ACC112 (cell line): ENCODE results near the gene BTBD9.

Experiments
- H2AFZ ChIP-seq: fragments of 200-600 bp; sonication (generic); one replicate; pipeline ENCODE4 v1.6.0; 2017; ENCODE audit warnings: antibody characterized with exemption, low read length; ENCODE audit not compliant: unreplicated experiment
- H3K27ac ChIP-seq: fragments of 200-600 bp; sonication (generic); 2 replicates; pipeline ENCODE4 v1.5.1; 2014; ENCODE audit warnings: low read depth, mild to moderate bottlenecking, antibody characterized with exemption, low read length, moderate library complexity
- H3K27me3 ChIP-seq: fragments of 200-600 bp; sonication (generic); 2 replicates; pipeline ENCODE4 v1.6.1; 2014; ENCODE audit warnings: mild to moderate bottlenecking, antibody characterized with exemption, low read length, moderate library complexity, mixed read lengths; ENCODE audit not compliant: insufficient read depth
- H3K36me3 ChIP-seq: fragments of 200-600 bp; sonication (generic); 2 replicates; pipeline ENCODE4 v1.6.1; 2016; ENCODE audit warnings: mild to moderate bottlenecking, antibody characterized with exemption, low read length, moderate library complexity, mixed read lengths; ENCODE audit not compliant: insufficient read depth
- H3K4me1 ChIP-seq: fragments of 200-600 bp; sonication (generic); one replicate; pipeline ENCODE4 v1.6.1; 2016; ENCODE audit warnings: low read length, mixed read lengths; ENCODE audit not compliant: insufficient read depth, unreplicated experiment, control insufficient read depth
- H3K4me3 ChIP-seq: fragments of 200-600 bp; sonication (generic); 2 replicates; pipeline ENCODE4 v1.5.1; 2014; ENCODE audit warnings: mild to moderate bottlenecking, low read depth, low read length
- H3K79me2 ChIP-seq: fragments of 200-600 bp; sonication (generic); one replicate; pipeline ENCODE4 v1.6.0; 2016; ENCODE audit warnings: low read length; ENCODE audit not compliant: control insufficient read depth, unreplicated experiment, insufficient read depth

BTBD9 gene

GRCh38 chr6:38212579-38212978, 427.1 kb downstream of the BTBD9 start:
- no peaks in the 10 kb centered on the region for H3K27me3 ChIP-seq
- no peaks in the 10 kb centered on the region for H3K79me2 ChIP-seq
- H3K4me3 ChIP-seq: no peak overlapping the region
- no peak overlapping the region for H2AFZ ChIP-seq
- H3K36me3 ChIP-seq: no peaks in the 10 kb centered on the region
- no peak overlapping the region for H3K27ac ChIP-seq
- H3K4me1 ChIP-seq: peaks cover 9% of the 10 kb centered on the region

GRCh38 chr6:38212116-38212515, 427.6 kb downstream of the BTBD9 start:
- Histone ChIP-seq H3K27ac (no peak overlapping the region), H3K4me1 (peaks cover 9% of the 10 kb centered on the region), H3K27me3 (no peaks in the 10 kb centered on the region), H2AFZ (no peak overlapping the region), H3K79me2 (no peaks in the 10 kb centered on the region), H3K4me3 (no peak overlapping the region), H3K36me3 (no peaks in the 10 kb centered on the region)

GRCh38 chr6:38209371-38210260, 430.1 kb downstream of the BTBD9 start:
- no peaks in the 10 kb centered on the region for H3K79me2 ChIP-seq
- peaks cover 9% of the 10 kb centered on the region for H3K4me1 ChIP-seq
- H3K36me3 ChIP-seq: no peaks in the 10 kb centered on the region
- no peak overlapping the region for H3K4me3 ChIP-seq
- H2AFZ ChIP-seq: no peak overlapping the region
- H3K27me3 ChIP-seq: no peaks in the 10 kb centered on the region
- H3K27ac ChIP-seq: no peak overlapping the region

- H3K27ac ChIP-seq: no peak overlapping the region
- peaks cover 6% of the 10 kb centered on the region for H3K4me1 ChIP-seq
- no peaks in the 10 kb centered on the region for H3K36me3 ChIP-seq
- H3K27me3 ChIP-seq: no peaks in the 10 kb centered on the region
- H2AFZ ChIP-seq: no peak overlapping the region
- no peaks in the 10 kb centered on the region for H3K79me2 ChIP-seq
- H3K4me3 ChIP-seq: no peak overlapping the region
These were observed 431.7 kb downstream of the BTBD9 start for GRCh38 chr6:38208028-38208427.

GRCh38 chr6:38207375-38207774, 432.4 kb downstream of the BTBD9 start:
- H3K4me1 ChIP-seq: no peaks in the 10 kb centered on the region
- no peak overlapping the region for H3K4me3 ChIP-seq
- no peaks in the 10 kb centered on the region for H3K27me3 ChIP-seq

GRCh38 chr6:38198219-38198618, 441.5 kb downstream of the BTBD9 start:
- H3K27me3 ChIP-seq: no peaks in the 10 kb centered on the region
- no peaks in the 10 kb centered on the region for H3K36me3 ChIP-seq
- H2AFZ ChIP-seq: no peak overlapping the region
- no peaks in the 10 kb centered on the region for H3K79me2 ChIP-seq
- H3K4me3 ChIP-seq: no peak overlapping the region
- no peaks in the 10 kb centered on the region for H3K4me1 ChIP-seq
- no peak overlapping the region for H3K27ac ChIP-seq

More at GRCh38 chr6:38207375-38207774, 432.4 kb downstream of the BTBD9 start:
- no peak overlapping the region for H3K27ac ChIP-seq
- no peaks in the 10 kb centered on the region for H3K79me2 ChIP-seq
- no peak overlapping the region for H2AFZ ChIP-seq
- H3K36me3 ChIP-seq: no peaks in the 10 kb centered on the region

GRCh38 chr6:38195113-38195635, 444.6 kb downstream of the BTBD9 start:
- H3K36me3 ChIP-seq: no peaks in the 10 kb centered on the region
- H3K79me2 ChIP-seq: no peaks in the 10 kb centered on the region
- no peaks in the 10 kb centered on the region for H3K27me3 ChIP-seq
- no peaks in the 10 kb centered on the region for H3K4me1 ChIP-seq
- H3K27ac ChIP-seq: no peak overlapping the region
- no peak overlapping the region for H2AFZ ChIP-seq
- no peak overlapping the region for H3K4me3 ChIP-seq

- H3K27ac ChIP-seq: no peak overlapping the region
- no peak overlapping the region for H2AFZ ChIP-seq
- H3K4me3 ChIP-seq: no peak overlapping the region
- H3K79me2 ChIP-seq: no peaks in the 10 kb centered on the region
- H3K36me3 ChIP-seq: no peaks in the 10 kb centered on the region
- H3K27me3 ChIP-seq: no peaks in the 10 kb centered on the region
- H3K4me1 ChIP-seq: no peaks in the 10 kb centered on the region
These were observed 445.1 kb downstream of the BTBD9 start for GRCh38 chr6:38194589-38194988.

- H3K4me3 ChIP-seq: no peak overlapping the region
- H2AFZ ChIP-seq: no peak overlapping the region
- H3K4me1 ChIP-seq: no peaks in the 10 kb centered on the region
- no peaks in the 10 kb centered on the region for H3K36me3 ChIP-seq
- no peak overlapping the region for H3K27ac ChIP-seq
- H3K79me2 ChIP-seq: no peaks in the 10 kb centered on the region
- H3K27me3 ChIP-seq: no peaks in the 10 kb centered on the region
These were observed 445.5 kb downstream of the BTBD9 start for GRCh38 chr6:38194282-38194572.

- H3K4me1 ChIP-seq: no peaks in the 10 kb centered on the region
- H3K4me3 ChIP-seq: no peak overlapping the region
- no peaks in the 10 kb centered on the region for H3K36me3 ChIP-seq
- no peaks in the 10 kb centered on the region for H3K79me2 ChIP-seq
- no peaks in the 10 kb centered on the region for H3K27me3 ChIP-seq
- H3K27ac ChIP-seq: no peak overlapping the region
- no peak overlapping the region for H2AFZ ChIP-seq
These were observed 446.0 kb downstream of the BTBD9 start for GRCh38 chr6:38193481-38194281.
